CD14-positive monocyte (primary cell): ENCODE measurements around the gene CARMIL1. TPM values are rescaled to one million over a fixed set of nuclear protein-coding genes. Genes with fewer than 3 reads are reported as not detected.

ENCODE experiments used
- DNase-seq, 3 donors: peaks; one replicate each; pipeline ENCODE4 v3.0.0-alpha.2; 2011 to 2022
- H2AFZ ChIP-seq: 2 replicates; pipeline ENCODE4 v1.6.0; 2012; ENCODE audit warnings: mild to moderate bottlenecking, low read depth, low read length, inconsistent platforms; ENCODE audit not compliant: insufficient read depth, poor library complexity, severe bottlenecking
- H3K27ac ChIP-seq, 2 donors: 1 replicate in 1 of 2; 2 replicates in 1 of 2; pipeline ENCODE4 v1.5.1; 2012 to 2013; ENCODE audit warnings: low read length in 2 of 2, control low read depth in 1 of 2, inconsistent platforms in 1 of 2, low read depth in 1 of 2, mild to moderate bottlenecking in 1 of 2
- H3K27me3 ChIP-seq, 2 donors: one replicate each; pipeline versions ENCODE4 v1.6.0 to v1.6.1; 2011 to 2013; ENCODE audit warnings: low read length in 2 of 2; ENCODE audit not compliant: control insufficient read depth in 2 of 2, insufficient read depth in 2 of 2
- H3K36me3 ChIP-seq, 2 donors: replicated peaks in 1 of 2; 1 replicate in 1 of 2; 2 replicates in 1 of 2; pipeline versions ENCODE4 v1.5.1 to v1.6.1; 2012 to 2013; ENCODE audit warnings: low read length in 2 of 2, control low read depth in 1 of 2, inconsistent platforms in 1 of 2, mild to moderate bottlenecking in 1 of 2; ENCODE audit not compliant: insufficient read depth in 2 of 2, control insufficient read depth in 1 of 2
- H3K4me1 ChIP-seq, 2 donors: 1 replicate in 1 of 2; 2 replicates in 1 of 2; pipeline versions ENCODE4 v1.5.1 to v1.6.1; 2012 to 2013; ENCODE audit warnings: low read length in 2 of 2, control low read depth in 1 of 2, inconsistent platforms in 1 of 2, mild to moderate bottlenecking in 1 of 2, moderate library complexity in 1 of 2; ENCODE audit not compliant: insufficient read depth in 2 of 2, control insufficient read depth in 1 of 2
- H3K4me2 ChIP-seq: replicated peaks from 2 replicates; pipeline ENCODE3; 2012; ENCODE audit warnings: low read length, moderate library complexity, mild to moderate bottlenecking; ENCODE audit not compliant: poor library complexity, severe bottlenecking; ENCODE audit errors: extremely low read depth
- H3K4me3 ChIP-seq, 3 experiments: fragments of 200-600 bp in 1 of 3; sonication (generic) in 1 of 3; replicated peaks in 1 of 3; 1 replicate in 2 of 3; 2 replicates in 1 of 3; pipeline ENCODE4 v1.5.1; 2011 to 2013; ENCODE audit warnings: low read length in 3 of 3, mild to moderate bottlenecking in 3 of 3, control low read depth in 2 of 3, low read depth in 2 of 3, inconsistent platforms in 1 of 3, moderate library complexity in 1 of 3
- H3K79me2 ChIP-seq: 2 replicates; pipeline ENCODE4 v1.6.0; 2012; ENCODE audit warnings: mild to moderate bottlenecking, control low read depth, inconsistent platforms, low read length, moderate library complexity; ENCODE audit not compliant: insufficient read depth
- H3K9ac ChIP-seq: 2 replicates; pipeline ENCODE4 v1.6.0; 2017; ENCODE audit warnings: low read length, mild to moderate bottlenecking; ENCODE audit not compliant: insufficient read depth, poor library complexity, severe bottlenecking
- H3K9me3 ChIP-seq, 2 donors: replicated peaks in 1 of 2; 1 replicate in 1 of 2; 2 replicates in 1 of 2; pipeline versions ENCODE4 v1.5.1 to v1.6.1; 2012 to 2013; ENCODE audit warnings: low read length in 2 of 2, control low read depth in 1 of 2; ENCODE audit not compliant: control insufficient read depth in 1 of 2, insufficient read depth in 1 of 2
- H4K20me1 ChIP-seq: 2 replicates; pipeline ENCODE4 v1.6.0; 2012; ENCODE audit warnings: mild to moderate bottlenecking, low read length, control low read depth, moderate library complexity; ENCODE audit not compliant: insufficient read depth
- H3K27ac Mint-ChIP-seq, 7 donors: one replicate each; pipeline ENCODE4 v1.8.0; 2020; ENCODE audit warnings: mild to moderate bottlenecking in 7 of 7, mixed read lengths in 7 of 7, moderate library complexity in 6 of 7, inconsistent platforms in 2 of 7
- H3K27me3 Mint-ChIP-seq, 3 donors: one replicate each; pipeline ENCODE4 v1.8.0; 2021 to 2022; ENCODE audit warnings: low read depth in 3 of 3, mild to moderate bottlenecking in 3 of 3, mixed read lengths in 3 of 3, moderate library complexity in 3 of 3, inconsistent platforms in 1 of 3
- H3K36me3 Mint-ChIP-seq, 2 donors: one replicate each; pipeline ENCODE4 v1.8.0; 2020; ENCODE audit warnings: mixed read lengths in 2 of 2, inconsistent platforms in 1 of 2, mild to moderate bottlenecking in 1 of 2
- H3K4me1 Mint-ChIP-seq: one replicate; pipeline ENCODE4 v1.8.0; 2020; ENCODE audit warnings: mild to moderate bottlenecking, mixed read lengths
- H3K4me3 Mint-ChIP-seq, 2 donors: one replicate each; pipeline ENCODE4 v1.8.0; 2020; ENCODE audit warnings: mild to moderate bottlenecking in 2 of 2, mixed read lengths in 2 of 2, moderate library complexity in 1 of 2
- H3K9me3 Mint-ChIP-seq, 7 donors: one replicate each; pipeline ENCODE4 v1.8.0; 2020 to 2022; ENCODE audit warnings: mixed read lengths in 7 of 7, mild to moderate bottlenecking in 6 of 7, moderate library complexity in 6 of 7, inconsistent platforms in 2 of 7
- WGBS: methylation state at CpG from one replicate; pipeline ENCODE4 v1.1.5; 2013; ENCODE audit warnings: missing lambda C conversion rate; ENCODE audit not compliant: insufficient coverage; 5-methylcytosine and 5-hydroxymethylcytosine counted together
- intact Hi-C, 2 donors: fragments of 100-400 bp; cut with micrococcal nuclease; formaldehyde crosslinking; loops; one replicate each; pipeline versions ENCODE4 v1.15.0 to v1.15.1; 2023
- polyA plus RNA-seq, 3 donors: library from polyadenylated mRNA; depleted of rRNA in 1 of 3; unstranded in 2 of 3; stranded (reverse) in 1 of 3; fragments of 300-500 nt in 2 of 3; fragments of >200 nt in 1 of 3; fragmentation: Illumina TruSeq in 2 of 3; gene quantifications; 1 replicate in 2 of 3; 2 replicates in 1 of 3; pipeline ENCODE4 v1.2.3, GENCODE V29; 2012 to 2021
- TF ChIP-seq, protein P1 (sequence below): fragments of 200-600 bp; IDR thresholded peaks from one replicate; pipeline ENCODE4 v1.8.0; 2022; ENCODE audit warnings: antibody characterized with exemption, mild to moderate bottlenecking

Gene CARMIL1
- polyA plus RNA-seq, 3 donors: 0.30 to 0.49 (median 0.41) TPM

DNA sequence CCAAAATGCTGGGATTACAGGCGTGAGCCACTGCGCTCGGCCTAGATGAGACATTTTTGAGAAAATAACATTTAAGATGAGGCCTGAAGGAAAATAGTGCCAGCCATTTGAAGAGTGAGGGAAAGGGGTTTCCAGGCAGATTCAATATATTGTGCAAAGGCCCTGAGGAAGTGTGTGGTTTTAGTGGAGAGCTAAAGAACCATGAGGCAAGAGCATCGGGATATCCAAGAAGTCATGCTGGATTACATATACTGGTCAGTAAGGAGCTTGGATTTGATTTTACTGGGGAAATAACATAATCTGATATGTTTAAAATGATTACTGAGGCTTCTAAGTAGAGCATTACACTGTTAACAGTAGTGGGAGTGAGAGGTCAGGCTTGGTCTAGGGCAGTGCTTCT is 47.0 kb downstream of the CARMIL1 start:
- Mint-ChIP-seq H3K9me3 (no peaks in the 10 kb centered on the region), H3K4me3 (no peak overlapping the region), H3K27ac (no peak overlapping the region), H3K36me3 (no peaks in the 10 kb centered on the region), H3K4me1 (peaks cover 7% of the 10 kb centered on the region), H3K27me3 (peaks cover 0 to 3% (median 2%) of the 10 kb centered on the region in 3 donors)
- Histone ChIP-seq H3K9me3 (no peaks in the 10 kb centered on the region), H3K4me1 (peaks cover 10 to 11% of the 10 kb centered on the region in 2 donors), H3K36me3 (no peaks in the 10 kb centered on the region), H4K20me1 (no peaks in the 10 kb centered on the region), H3K4me2 (no peak overlapping the region), H3K79me2 (no peaks in the 10 kb centered on the region), H3K27ac (no peak overlapping the region), H3K4me3 (no peak overlapping the region), H3K9ac (no peak overlapping the region), H2AFZ (no peak overlapping the region), H3K27me3 (no peaks in the 10 kb centered on the region)
- TF ChIP-seq, protein P1, sequence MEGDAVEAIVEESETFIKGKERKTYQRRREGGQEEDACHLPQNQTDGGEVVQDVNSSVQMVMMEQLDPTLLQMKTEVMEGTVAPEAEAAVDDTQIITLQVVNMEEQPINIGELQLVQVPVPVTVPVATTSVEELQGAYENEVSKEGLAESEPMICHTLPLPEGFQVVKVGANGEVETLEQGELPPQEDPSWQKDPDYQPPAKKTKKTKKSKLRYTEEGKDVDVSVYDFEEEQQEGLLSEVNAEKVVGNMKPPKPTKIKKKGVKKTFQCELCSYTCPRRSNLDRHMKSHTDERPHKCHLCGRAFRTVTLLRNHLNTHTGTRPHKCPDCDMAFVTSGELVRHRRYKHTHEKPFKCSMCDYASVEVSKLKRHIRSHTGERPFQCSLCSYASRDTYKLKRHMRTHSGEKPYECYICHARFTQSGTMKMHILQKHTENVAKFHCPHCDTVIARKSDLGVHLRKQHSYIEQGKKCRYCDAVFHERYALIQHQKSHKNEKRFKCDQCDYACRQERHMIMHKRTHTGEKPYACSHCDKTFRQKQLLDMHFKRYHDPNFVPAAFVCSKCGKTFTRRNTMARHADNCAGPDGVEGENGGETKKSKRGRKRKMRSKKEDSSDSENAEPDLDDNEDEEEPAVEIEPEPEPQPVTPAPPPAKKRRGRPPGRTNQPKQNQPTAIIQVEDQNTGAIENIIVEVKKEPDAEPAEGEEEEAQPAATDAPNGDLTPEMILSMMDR: no peak
- no peak for DNase-seq
- intact Hi-C loops: no loop called here
- WGBS: 70% methylated on average over 4 of the region's 4 CpGs

DNA sequence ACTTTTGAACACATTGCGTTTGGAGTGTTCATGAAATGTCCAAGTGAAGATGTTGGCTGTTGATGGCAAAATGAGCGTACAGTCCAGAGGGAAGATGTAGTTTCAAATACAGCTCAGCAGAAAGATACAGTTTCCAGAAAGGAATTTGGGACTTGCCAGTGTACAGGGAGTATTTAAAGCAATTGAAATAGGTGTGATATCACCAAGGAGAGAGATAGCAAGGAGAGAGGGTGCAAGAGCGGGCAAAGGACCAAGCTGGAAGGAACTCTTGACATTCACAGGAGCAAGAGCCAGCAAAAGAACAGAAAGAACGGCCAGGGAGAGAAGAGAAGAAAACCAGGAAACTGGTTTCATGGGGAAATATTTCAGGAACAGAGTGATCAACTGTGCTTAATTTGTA is 47.8 kb downstream of the CARMIL1 start:
- no peak overlapping the region for H3K4me2 ChIP-seq
- no peaks in the 10 kb centered on the region for H3K79me2 ChIP-seq
- H3K4me3 Mint-ChIP-seq: no peak overlapping the region
- H3K36me3 ChIP-seq: no peaks in the 10 kb centered on the region
- H2AFZ ChIP-seq: no peak overlapping the region
- TF ChIP-seq, protein P1: no peak
- H3K27ac ChIP-seq: no peak overlapping the region
- no peak overlapping the region for H3K27ac Mint-ChIP-seq
- H3K4me1 ChIP-seq: peaks cover 10 to 11% of the 10 kb centered on the region in 2 donors
- peaks cover 10% of the 10 kb centered on the region for H3K4me1 Mint-ChIP-seq
- no peaks in the 10 kb centered on the region for H3K9me3 ChIP-seq
- no peaks in the 10 kb centered on the region for H3K36me3 Mint-ChIP-seq
- 87% methylated on average over 4 of the region's 4 CpGs for WGBS
- H4K20me1 ChIP-seq: no peaks in the 10 kb centered on the region
- DNase-seq: no peak
- intact Hi-C loops: no loop called here
- no peak overlapping the region for H3K4me3 ChIP-seq
- H3K27me3 ChIP-seq: no peaks in the 10 kb centered on the region
- H3K9me3 Mint-ChIP-seq: no peaks in the 10 kb centered on the region
- peaks cover 0 to 2% (median 2%) of the 10 kb centered on the region in 3 donors for H3K27me3 Mint-ChIP-seq
- no peak overlapping the region for H3K9ac ChIP-seq
